T1000 (cell line): ENCODE results near the gene KIF9.
"Not testable (repeated sequence)": the region's sequence is repeated elsewhere in the genome, so short reads cannot be mapped to it uniquely, and the experiment has no call there.

ENCODE experiments used
- DNase-seq: peaks from one replicate; lab custom pipeline; 2025; ENCODE audit warnings: mixed read lengths; lab: John Stamatoyannopoulos, UW

KIF9 gene

DNA sequence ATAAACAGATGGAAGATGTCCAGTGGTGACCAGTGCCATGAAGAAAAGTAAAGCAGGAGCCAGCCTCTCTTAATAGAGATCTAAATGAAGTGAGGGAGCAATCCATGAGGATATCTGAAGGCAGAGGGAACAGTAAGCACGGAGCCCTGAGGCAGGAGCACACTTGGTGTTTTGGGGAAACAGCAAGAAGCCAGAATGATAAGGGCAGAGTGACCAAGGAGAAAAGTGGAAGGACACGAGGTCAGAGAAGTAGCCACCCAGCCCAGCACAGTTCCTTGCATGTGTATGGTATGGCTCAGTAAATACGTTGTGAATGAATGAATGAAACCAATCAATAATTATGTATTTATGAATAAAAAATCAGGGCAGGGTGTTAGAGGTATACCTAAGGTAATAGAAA is 11.8 kb upstream of the KIF9 start:
- DNase-seq, result no peak

DNA sequence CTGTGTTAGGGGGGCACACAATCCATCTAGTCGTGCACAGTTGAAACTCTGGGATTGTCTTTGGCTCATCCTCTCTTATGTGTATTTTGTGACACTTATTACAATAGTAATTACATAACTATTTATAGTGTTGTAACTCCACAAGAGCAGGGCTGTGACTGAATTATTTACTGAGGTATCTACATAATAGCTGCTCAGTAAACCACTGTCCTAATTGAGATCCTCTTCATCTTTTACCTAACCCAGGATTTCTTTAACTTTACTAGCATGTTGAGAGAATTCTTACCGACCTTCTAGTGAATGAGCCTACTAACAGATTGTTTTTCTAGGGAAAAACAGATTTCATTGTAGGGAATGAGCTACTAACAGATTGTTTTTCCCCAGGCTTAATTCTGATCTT is 11.2 kb upstream of the KIF9 start:
- no peak for DNase-seq

DNA sequence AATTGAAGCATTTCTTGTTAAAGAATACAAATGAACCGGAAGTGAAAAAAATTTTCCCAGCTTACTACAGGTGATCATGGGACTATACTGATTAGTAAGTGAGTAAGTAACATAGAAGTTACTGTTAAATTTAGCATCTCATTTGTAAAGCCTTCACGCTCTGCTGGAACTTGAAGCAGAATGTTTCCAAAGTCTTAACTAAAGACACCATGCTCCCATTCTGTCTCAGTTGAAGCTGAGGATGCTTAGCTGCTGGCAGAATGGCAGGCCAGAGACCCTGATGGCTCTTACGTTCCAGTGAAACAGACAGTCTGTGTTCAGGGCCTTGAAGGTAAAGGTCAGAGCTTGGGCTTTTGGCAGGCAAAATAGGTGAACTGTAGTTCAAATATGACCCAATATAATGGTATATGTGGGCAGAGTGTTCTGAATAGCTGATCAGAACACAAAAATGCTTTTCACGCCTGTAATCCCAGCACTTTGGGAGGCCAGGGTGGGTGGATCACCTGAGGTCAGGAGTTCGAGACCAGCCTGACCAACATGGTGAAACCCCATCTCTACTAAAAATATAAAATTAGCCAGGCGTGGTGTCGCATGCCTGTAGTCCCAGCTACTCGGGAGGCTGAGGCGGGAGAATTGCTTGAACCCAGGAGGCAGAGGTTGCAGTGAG is 9.3 kb upstream of the KIF9 start:
- not testable (repeated sequence) for DNase-seq

DNA sequence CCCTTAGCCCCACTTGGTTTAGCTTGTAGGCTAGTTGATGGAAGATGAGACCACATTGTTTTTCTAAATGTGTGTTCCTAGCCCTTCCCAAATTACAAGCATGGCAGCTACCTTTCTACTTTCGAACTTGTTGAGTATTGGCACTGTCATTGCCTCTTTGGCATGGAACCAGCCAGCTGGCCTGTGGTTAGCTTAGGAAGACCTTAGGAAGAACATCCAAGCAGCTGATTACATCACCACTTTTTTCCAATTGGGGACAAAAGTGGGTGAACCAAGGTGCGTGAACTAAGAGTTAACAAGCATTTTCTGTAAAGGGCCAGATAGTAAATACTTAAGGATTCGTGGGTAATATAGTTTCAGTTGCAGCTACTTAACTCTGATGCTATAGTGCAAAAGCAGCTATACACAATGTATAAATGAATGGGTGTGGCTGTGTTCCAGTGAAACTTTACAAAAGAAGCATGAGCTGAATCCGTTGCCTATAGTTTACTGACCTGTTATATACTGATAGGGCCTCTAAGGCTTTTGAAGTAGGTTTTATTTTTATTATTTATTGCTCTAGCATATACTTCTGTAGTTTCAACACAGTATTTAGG is 8.7 kb upstream of the KIF9 start:
- DNase-seq, result no peak

DNA sequence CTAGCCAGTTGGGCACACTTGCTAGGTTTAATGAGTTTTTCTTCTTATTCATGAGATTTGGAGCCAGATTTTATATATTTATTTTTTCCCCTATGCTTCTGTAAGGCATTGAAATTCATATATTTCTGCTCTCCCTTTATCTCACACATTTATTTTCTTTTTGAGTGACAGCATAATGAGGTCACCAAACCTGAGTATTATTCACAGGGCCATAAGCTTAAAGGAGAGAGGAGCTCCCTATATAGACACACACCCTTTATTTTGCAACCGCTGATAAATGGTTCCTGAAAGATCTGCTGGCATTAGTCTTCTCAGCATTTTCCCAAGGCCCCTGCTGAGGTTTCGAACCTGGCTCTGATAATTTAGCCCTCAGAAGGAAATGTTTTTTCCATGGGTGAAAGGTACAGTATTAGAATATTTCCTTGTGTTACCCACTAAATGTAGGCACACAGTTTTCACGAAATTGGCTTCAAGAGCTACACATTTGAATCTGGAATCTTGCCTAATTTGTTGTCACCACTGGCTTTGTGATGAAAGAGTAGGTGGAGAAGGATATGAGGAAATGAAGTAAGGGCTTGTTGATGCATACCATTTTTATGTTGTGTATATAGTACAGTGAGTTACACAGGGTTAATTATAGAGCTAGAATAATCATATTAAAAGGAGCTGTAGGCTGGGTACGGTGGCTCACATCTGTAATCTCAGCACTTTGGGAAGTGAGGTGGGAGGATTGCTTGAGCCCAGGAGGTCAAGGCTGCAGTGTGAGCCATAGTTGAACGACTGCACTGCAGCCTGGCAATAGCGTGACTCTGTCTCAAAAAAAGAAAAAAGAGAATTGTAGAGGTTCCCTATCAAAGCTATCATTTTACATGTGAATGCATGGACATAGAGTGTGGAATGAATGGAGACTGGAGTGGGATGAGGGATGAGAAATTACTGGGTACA is 6.6 kb upstream of the KIF9 start:
- DNase-seq, result no peak

DNA sequence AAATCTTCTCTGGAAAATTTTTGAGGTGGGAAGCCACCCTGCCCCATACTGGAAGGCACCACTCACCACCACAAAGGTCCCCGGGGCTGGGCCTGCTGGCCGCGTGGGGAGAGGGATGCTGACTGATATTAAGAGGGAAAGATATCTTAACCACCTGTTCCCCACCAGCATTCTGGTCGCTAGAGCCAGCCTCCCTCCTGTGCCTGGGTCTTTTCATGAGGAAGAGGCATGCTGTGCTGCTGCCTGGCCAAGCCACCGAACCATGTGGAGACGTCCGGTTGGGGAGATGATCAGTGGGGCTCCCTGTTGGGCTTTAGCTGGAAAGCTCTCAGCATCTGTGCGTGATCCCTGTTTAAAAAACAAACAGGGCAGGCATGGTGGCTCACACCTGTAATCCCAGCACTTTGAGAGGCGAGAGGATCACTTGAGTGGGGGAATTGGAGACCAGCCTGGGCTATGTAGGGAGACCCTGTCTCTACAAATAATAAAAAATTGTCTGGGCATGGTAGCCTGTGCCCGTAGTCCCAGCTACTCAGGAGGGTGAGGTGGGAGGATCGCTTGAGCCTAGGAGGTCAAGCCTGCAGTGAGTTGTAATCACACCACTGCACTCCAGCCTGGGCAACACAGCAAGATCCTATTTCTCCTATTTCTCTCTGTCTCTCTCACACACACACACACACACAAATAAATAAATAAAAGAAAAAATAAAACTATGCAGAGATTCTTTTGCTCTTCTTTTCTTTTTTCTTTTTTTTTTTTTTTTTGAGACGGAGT is 1.2 kb upstream of the KIF9 start:
- DNase-seq, result no peak

DNA sequence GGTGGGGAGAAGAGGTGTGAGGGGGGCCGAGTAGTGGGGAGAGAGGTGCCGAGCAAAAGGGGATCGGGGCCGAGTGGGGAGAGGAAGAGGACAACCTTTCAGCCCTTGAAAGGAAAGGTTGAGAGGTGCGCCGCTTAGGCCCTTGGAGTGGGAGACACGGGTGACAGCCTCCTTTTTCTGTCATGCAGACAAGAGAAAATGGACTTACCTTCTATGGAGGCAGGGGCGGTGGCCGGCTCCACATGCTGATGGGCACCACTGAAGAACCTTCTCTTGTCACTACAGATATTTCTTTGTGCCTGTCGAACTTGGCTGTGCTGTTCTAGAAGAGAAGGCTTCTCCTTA is 566 bp upstream of the KIF9 start:
- DNase-seq, result no peak

DNA sequence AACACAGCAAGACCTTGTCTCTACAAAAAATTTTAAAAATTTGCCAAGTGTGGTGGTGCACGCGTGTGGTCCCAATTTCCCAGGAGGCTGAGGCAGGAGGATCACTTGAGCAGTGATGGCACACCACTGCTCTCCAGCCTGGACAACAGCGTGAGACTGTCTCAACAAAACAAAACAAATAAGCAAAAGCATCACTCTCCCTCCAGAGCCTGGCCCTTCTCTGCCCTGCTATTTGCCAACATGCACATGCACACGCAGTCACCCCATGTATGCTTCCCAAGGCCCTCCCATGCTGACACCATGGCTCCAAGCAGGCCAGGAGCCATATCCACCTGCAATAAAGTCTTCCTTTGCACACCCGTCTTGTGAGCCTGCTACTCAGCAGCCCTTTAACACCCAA is 2.1 kb downstream of the KIF9 start:
- no peak for DNase-seq

DNA sequence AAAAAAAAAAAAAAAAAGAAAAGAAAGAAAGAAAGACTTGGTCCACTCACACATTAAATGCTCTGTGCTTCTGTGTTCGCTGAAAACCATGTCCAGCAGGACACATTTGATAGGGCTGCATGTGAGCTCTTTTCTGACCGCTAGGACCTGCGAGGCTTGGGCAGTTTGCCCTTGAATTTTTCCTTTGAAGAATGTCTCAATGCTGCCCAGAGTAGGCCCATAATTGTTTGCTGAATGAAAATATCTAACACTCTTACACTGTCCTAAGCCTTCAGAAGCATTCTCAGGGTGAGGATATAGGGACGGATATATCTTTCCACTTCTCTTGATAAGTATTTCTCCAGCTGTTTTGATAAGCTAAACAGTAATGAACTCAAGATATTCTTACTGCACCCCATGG is 6.0 kb downstream of the KIF9 start:
- no peak for DNase-seq

DNA sequence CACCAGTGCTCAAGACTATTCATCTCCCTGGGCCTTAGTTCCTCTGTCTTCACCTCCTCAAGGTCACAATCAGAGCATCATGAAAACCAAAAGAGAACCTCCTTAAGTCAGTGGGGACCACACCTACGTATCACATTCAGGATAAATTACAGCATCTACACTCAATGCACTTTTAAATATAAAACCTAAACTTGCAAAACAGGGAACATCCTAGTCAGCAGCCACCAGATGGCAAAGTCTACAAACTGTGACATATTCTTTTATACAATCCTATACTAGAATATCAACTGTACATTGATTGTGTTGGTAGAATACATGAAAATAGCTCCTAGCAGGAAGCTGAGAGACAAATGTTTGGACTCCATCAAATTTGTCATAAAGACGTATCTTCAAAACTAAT is 7.9 kb downstream of the KIF9 start:
- DNase-seq, result no peak

DNA sequence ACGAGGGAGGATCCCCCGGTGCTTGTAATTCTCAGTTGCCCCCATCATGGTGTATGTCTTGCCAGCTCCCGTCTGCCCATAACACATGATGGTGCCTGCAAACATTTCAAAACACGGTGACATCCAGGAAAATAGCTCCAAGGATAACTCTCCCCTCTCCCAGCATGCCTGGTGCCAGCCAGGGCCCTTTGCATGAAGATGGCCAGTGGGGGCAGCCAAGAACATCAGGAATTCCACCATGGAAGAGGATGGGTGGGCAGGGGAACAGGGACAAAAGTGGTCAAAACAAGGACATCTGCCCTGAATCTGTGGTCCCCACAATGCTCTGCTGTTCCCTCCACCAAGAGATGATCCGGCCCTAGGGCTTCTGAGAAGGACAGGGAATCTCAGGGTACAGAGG is 9.0 kb downstream of the KIF9 start:
- no peak for DNase-seq

DNA sequence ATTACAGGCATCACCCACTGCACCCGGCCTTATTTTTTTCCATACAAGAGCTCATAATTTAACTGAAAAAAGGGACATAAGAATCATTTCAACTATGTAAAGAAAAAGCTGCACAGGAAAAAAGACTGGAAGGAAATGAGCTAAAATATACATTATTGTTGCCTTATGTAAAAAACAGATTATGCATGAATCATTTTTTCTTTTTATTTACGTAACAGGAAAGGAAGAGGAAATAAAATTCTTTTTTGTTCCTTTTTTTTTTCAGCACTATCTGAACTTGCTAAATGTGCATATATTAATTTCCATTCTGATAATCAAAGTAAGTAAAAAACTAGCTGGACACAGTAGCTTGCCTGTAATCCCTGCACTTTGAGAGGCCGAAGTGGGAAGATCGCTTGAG is 12.1 kb downstream of the KIF9 start:
- no peak for DNase-seq

DNA sequence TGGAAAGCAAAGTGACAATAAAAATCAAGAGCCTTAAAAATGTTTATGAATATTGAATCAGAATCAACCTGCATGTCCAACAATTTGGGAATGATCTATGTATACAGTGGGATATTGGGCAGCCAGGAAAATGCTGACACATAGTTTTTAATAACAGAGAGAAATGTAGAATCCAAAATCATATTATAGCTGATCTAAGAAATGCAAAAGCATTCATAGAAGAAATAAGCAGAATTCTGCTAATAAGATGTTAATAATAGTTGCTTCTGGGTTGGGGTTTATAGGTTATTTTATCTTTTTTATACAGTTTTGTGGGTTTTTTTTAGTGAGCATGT is 15.1 kb downstream of the KIF9 start:
- DNase-seq, result no peak

DNA sequence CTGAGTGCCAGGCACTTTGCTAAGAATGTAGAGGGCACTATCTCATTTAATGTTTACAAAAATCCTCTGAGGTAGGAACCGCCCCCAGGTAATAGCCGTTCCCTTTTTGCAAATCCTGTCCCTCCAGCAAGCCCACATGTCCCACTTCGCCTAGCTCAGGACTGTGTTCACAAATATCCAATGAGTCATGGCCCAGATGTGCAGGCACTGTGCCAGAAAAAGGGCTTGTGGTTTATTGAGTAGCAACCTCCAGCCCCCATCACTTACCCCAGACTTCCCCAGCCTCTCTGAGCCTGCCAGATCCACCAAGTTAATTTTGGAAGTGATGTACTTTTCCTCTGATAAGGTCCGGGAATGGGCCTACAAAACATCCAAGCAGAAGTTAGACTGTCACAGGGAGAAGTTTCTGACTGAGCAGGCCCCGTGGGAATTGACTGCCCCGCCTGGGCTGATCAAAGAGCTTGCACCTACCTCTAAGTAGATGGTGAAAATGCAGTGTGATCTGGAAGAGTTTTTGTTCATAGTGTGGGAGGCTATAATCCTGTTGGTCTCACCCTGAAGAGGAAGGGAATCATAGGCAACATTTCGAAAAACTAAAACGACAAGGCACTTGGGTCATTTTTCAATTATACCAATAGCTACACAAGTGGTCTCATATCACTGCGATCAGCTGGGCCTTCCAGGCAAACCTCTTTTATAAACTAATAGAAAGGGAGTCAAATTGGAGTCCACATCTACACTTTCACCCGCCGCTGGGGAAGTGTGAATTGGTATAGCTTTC is 15.7 kb downstream of the KIF9 start:
- peak; percentile 53 for DNase-seq

DNA sequence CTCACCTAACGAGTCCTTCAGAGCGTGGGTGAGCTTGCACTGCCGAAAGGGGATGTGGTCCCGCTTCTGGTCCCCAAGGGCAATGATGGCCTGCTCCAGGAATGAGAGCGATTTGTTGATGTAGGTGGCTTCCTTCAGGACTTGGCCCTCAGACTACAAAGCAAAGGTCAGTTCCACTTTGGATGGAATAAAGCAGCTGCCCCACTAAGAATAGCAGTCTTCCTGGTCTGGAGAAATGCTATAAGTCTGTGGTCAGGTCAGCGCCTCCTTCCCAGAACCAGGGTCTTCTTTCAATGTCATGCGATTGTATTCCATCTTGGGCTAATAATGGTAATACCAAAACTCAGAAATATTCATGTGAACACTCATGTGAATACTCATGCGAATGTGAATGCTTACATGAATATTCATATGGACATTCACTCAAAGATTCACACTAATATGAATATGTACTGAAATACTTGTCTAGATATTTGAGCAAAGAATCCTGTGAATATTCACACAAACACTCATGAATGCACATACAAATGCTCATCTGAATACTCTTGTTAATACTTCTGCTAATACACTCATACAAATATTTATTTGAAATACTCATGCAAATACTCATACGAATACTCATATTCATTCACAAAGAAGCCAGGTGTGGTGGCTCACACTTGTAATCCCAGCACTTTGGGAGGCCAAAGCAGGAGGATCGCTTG is 16.7 kb downstream of the KIF9 start:
- DNase-seq, result no peak

DNA sequence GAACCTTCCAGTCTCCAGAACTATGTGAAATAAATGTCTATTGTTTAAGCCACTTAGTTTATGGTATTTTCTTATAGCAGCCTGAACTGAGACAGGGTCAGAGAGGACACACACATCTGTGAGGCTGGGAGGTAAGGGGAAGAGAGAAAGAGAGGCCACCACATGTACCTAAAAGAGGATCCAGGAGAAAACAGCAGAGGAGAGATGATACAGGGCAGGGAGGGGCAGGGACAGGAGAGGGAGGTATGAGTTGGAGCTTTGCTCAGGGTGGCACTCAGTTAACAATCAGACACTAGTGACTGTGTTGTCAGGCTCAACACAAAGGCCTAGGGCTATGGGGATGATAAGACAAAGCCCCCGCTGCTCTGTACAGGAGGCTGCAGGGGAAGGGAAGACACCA is 17.6 kb downstream of the KIF9 start:
- DNase-seq, result no peak

DNA sequence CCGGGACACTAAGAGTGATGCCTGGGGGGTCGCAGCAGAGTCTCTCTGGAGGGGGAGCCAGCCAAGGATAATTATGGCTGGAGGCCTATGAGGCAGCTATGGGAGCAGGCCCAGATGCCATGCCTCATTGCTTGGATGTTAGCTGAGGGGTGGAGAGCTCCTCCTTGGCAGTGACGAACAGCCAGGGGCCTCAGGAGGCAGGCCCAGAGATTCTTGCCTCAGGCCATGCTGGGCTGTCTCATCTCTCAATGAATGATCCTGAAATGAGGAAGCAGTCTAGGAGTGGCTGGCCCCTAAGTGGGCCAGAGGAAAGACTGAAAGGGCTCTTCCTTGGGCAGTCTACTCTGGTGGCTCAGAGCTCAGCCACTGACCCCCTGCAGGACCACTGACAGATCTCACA is 21.3 kb downstream of the KIF9 start:
- peak; percentile 42 for DNase-seq

DNA sequence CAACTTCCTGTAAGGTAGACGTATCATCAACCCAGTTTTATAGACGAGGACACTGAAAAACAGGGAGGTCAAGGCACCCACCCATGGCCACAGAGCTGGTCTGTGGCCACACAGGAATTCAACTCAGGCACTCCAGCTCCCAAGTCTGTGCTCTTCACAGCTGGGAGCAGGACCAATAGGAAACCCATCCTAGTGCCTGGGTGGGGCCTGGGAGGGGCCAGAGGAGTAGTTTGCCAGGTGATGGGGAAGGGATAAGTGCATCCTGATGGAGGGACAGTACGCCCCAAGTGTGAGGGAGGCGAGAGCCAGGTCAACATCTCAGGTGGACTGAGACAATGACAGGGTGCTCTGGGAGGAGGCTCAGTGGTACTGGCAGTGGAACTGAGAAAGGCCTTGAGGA is 22.0 kb downstream of the KIF9 start:
- DNase-seq, result no peak

DNA sequence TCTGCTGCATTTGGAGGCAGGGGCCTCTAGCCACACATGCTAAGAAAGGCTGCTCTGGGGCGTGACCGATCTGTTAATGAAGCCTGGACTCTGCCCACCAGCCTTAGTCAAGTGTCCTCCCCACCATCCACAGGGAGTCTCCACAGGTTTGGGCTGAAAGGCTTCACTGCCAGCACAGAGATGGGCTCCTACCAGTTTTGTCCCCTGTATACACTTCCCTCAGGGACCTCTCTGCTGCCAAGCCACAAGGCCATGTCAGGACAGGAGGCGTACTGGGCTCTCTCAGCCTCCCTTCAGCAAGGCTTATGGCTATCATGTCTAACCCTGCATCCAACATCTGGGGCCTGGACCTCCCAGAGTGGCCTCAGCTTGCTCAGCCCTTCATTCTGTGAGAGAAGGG is 23.5 kb downstream of the KIF9 start:
- DNase-seq, result no peak

DNA sequence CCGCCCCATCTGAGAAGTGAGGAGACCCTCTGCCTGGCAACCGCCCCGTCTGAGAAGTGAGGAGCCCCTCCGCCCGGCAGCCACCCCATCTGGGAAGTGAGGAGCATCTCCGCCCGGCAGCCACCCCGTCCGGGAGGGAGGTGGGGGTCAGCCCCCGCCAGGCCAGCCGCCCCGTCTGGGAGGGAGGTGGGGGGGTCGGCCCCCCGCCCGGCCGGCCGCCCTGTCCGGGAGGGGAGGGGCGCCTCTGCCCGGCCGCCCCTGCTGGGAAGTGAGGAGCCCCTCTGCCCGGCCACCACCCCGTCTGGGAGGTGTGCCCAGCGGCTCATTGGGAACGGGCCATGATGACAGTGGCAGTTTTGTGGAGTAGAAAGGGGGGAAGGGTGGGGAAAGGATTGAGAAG is 26.3 kb downstream of the KIF9 start:
- not testable (repeated sequence) for DNase-seq

DNA sequence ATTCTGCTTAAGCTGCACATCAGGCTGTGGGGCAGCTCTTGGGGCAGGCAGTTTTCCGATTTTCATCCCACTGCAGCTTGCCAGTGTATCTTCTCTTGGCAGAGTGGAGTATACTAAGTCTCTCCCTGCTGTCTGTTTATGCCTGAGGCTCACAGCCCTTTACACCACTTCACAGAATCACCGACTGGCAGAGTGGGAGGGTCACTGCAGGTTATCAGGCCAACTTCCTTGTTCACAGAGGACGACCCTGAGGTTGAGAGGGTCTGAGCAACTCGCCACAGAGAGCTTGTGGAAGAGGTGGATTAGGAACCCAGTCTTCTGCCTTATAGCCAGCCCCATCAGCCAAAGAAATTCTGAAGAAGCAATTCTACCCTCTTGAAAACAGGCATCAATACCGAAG is 30.9 kb downstream of the KIF9 start:
- no peak for DNase-seq
